GM18909 (cell line): Measurements from ENCODE around the gene LLGL2.
"Not testable (repeated sequence)": the region's sequence is repeated elsewhere in the genome, so short reads cannot be mapped to it uniquely, and the experiment has no call there.

Experiments
- ATAC-seq: cut with Tn5 transposase; IDR thresholded peaks from one replicate; pipeline ENCODE4 v1.9.1; 2021; ENCODE audit warnings: mild to moderate bottlenecking; ENCODE audit not compliant: unreplicated experiment, poor library complexity

The LLGL2 gene

DNA sequence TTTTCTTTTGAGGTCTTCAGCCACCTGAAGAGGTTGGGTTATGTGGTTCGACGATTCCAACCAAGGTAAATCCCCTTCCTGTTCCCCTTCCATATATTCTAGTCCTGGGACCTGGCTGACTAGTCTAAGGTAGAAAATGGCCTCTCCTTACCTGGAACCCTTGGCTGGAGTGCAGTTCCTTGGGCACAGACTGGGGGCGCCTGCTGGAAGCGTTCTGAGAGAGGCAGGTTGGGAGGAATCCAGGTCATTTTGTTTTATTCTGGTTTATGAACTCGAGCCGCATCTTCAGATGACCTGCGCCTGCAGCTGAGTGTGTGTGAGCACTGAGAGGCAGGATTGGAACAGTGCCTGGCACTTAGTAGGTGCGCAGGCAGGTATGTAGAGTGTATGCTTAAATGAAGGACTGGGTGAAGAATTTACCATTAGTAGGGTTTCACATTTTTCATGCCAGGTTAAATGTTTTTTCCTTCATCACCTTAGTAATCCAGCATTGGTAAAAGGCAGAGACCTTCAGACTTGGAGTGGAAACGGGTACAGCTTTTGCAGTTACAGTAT lies 6.4 kb upstream of the LLGL2 start:
- ATAC-seq, result no peak

DNA sequence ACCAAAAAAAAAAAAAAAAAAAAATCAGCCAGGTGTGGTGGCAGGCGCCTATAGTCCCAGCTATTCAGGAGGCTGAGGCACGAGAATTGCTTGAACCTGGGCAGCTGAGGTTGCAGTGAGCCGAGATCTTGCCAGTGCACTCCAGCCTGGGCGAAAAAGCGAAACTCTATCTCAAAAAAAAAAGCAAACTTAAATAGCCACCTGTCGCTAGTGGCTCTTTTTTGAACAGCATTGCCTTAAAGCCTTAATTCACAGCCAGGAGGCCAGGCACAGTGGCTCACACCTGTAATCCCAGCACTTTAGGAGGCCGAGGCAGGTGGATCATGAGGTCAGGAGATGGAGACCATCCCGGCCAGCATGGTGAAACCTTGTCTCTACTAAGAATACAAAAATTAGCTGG lies 5.1 kb upstream of the LLGL2 start:
- ATAC-seq, result not testable (repeated sequence)

DNA sequence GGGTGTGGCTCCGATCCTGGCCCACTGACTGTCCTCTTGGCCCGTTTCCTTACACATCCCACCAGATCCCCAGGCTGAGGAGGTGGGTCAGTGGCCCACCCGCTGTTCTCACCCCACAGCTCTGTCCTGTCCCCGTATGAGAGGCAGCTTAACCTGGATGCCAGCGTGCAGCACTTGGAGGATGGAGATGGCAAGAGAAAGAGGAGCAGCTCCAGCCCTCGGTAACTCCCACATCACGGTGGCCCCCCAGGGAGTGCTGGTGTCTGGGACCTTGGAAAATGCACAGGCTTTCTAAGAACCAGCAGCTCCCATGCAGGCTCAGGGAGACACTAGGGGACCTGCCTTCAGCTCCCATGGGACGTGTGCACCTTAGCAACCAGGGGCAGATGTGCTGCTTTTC lies 4.2 kb upstream of the LLGL2 start:
- ATAC-seq, result no peak

DNA sequence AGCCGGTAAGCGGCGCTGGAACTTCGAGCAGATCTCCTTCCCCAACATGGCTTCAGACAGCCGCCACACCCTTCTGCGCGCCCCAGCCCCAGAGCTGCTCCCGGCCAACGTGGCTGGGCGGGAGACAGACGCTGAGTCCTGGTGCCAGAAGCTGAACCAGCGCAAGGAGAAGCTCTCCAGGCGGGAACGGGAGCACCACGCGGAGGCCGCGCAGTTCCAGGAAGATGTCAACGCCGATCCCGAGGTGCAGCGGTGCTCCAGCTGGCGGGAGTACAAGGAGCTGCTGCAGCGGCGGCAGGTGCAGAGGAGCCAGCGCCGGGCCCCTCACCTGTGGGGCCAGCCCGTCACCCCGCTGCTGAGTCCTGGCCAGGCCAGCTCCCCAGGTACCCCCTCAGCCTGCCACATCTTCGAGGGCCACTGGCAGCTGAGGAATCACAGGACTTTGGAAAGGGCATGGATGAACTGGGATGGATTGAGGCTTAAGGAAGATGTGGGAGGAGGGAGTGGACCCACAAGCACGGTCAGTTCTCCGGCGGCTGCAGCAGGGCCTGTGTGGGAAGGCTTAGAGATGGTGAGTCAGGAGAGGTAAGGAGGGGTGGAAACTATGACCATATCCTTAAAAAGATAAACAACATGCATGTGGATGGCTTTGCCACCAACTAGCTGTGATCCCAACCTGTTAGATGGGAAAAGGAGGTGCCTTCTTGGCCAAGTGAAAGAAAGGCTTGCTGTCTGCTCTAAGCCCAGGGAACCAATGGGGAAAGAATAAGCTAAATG lies 3.4 kb upstream of the LLGL2 start:
- no peak for ATAC-seq

DNA sequence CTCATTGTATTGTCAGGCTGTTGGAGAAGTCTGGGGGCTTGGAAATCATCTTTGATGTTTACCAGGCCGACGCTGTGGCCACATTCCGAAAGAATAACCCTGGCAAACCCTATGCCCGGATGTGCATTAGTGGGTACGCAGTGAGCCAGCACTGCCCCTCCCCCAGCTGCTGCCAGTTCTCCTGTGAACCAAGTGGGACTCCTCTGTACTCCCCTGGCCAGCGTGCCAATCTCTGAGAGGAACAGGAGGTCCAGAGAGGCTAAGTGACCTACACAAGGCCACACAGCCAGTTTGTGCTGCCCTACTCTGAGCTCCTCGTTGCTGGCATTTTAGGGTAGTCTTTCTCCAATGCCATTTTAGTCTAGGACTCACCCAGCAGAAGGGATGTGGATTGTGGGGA lies 1.9 kb upstream of the LLGL2 start:
- ATAC-seq, result no peak

DNA sequence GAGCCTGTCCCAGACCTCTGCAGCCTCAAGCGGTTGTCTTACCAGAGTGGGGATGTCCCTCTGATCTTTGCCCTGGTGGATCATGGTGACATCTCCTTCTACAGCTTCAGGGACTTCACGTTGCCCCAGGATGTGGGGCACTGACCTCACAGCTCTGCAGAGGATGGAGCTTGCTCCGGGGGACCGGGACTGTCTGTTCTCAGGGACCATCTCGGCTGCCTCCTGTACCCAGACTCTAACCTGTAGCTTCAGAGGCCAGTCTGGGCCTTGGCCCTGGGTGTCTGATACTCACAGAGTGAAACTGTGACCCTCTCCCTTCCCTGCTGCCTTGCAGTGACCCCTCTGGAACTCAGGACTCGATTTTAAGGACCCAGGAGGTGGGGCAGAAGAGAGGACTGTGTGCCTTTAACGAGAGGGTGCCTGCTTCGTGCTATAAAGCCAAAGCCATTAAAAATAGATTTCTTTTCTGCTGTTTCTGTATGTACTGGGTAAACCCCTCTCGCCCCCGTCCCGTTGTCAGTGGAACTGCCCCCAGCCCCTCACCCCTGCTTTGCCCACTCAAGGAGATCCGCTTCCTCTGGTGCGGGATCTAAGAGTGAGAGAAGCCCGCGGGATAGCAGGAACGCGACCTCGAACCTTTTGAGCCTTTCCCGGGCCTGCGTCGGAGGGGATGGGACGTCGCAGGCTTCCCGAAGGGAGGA lies 1.1 kb upstream of the LLGL2 start:
- no peak for ATAC-seq

DNA sequence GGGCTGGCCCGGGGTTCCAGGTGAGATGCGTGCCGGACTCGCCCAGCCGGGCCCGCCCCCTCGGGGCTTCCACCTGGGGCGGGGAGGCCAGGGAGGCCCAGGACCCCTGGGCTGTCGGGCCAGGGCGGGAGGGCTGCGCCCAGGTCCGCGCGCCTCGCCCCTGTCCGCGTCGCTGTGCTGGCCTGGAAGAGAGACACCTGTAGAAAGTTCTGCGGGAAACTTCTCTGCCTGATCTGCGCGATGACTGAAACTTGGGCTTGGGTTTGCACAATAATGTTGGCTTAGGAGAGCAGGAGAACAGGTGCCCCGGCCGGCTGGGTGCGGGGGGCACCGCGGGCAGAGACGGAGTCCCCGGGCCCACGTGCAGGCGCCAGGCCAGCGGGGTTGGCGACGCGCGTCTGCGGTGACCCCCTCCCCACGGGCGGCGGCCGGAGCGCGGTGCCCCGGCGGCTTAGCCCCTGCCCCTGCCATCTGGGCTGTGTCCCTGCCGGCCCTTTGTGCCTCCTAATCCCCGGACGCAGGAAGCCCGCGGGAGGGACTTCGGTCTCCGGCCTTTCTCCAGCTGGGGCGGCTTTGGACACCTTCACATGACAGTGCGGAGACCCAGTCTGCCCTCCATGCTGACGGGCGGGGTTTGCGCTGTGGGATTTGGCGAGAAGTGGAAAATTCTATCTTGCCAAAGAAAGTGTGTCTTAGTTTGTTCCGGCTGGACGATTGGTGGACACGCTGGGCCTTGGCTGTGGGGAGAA lies 483 bp downstream of the LLGL2 start:
- peak; percentile 13 for ATAC-seq

DNA sequence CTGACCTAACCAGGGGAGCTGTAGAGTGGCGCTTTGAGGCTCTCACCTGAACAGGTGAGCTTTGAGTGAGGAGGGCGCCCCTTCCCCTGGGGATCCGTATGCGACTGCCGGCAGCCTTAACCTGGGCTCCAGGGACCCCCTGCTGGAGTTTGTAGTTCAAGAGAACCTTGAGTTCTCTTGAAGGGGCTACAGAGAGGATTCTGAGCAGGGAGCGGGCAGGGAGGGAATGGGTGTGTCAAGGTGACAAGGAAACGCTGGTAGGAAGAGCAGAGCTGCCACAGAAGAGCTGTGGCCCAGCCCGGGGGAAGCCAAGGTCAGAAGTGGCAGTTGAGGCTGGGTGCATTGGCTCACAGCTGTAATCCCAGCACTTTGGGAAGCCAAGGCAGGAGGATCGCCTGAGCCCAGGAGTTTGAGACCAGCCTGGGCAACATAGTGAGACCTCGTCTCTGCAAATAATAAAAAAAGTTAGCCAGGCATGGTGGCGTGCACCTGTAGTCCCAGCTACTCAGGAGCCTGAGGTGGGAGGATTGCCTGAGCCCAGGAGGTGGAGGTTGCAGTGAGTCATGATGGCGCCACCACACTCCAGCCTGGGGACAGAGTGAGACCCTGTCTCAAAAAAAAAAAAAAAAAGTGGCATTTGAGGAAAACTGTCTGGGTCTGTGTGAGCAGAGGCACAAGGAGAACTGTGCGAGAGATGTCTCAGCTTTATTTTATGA lies 1.2 kb downstream of the LLGL2 start:
- no peak for ATAC-seq

DNA sequence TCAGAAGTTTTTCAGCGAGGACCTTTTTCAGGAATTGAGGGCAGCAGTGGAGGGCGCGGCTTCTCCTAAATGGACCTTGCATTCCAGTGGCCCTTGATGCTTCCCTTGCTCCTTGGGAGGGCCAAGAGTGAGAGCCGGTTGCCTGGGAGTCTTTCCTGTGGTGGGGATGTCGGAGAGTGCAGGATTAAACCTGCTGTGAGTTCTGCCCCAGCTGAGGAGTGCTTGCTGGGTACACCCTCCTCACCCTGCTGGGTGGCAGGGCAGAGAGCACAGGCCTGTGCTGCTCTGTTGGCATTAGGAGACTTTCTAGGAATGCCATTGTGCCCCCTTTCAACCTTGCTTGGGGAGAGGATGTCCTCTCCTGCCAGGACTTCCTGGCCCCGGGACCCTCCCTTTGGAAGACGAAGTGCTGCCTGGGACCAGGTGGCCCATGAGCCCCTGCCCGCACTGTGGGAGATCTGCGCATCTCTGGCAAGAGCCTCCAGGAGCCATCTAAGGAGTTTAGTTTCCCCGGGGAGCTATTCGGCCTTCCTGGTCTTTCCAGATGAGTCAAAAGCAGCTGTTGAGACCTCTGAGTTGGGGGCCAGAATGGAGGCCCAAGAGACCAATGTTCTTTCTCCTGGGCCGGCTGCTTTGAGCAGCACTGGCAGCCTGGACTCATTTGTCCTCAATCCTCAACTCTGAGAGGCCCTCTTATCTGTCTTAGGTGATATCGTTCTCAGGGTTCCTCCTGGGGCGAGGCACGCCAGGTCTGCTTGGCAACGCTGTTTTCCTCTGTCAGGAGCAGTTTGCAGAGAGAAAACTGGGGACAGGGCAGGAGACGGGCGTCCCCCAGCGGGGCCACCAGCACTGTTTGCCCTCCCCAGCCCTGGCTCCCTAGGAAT lies 5.6 kb downstream of the LLGL2 start:
- ATAC-seq, result no peak

DNA sequence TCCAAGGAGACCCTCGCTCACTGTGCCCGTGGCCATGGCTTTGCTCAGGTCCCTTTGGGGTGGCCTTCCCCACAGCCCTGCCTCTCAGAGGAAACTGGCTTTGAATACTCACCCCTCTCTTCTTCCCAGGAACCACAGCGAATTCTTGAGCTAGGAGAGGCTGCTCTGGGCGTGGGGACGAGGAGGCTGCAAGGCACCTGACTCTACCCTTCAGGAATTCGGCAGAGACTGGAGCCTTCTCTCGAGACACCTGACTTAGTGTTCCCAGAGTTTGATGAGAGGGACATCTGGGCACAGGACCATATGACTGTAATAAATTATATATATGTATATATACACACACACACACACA lies 6.2 kb downstream of the LLGL2 start:
- ATAC-seq, result no peak

DNA sequence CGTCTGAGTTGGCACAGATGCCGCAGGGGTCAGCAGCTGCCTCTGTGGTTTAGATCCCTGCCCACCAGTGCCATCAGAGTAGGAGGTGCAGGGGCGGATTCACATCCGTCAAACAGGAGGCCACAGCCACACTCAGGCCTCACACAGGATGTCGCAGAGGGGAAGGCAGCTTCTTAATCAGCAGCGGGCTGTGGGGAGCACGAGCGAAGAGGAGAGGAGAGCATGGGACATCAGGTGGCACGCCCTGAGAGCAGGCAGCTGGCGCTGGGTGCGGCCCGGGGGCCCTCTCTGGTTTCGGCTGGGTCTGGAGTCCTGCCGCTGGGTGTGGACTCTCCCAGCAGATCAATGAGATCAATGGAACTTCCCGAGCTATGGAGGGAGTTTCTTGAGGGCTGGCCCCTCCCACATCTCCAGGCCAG lies 9.6 kb downstream of the LLGL2 start:
- peak; percentile 67 for ATAC-seq

DNA sequence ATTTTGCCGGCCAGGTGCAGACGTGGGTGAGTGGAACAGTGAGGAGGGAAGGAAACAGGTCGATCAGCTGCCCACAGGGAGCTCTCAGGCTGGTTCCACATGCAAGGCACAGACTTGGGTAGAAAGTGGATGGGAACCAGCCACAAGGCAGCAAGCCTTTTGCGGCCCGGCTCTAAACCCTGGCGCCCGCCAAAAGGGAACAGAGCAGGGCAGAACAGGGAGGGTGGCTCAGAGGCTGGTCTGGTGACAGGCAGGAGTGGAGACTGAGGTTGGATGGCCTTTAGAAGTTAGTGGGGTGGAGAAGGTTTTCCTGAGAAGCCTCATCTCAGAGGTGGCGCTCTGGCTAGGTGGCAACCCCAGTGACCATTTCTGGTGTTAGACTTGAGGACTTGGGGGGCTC lies 10.4 kb downstream of the LLGL2 start:
- ATAC-seq, result no peak

DNA sequence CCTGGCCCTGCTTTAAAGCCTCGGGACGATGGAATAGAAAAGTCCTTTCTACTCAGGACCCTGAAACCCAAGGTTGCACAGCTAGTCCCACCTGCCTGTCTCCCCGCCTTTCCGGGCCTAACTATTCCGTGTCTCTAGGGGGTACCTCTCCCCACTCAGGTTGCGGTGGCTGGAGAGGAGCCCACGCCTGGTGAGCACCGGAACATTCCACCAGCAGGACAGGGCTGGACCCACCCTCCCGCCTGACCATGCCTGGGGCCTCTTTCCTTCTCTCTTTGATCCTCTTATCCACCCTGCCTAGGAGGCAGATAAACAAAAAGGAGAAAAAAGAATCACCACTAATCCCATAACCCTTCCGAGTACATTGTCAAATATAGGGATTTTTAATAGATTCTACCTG lies 10.9 kb downstream of the LLGL2 start:
- ATAC-seq, result no peak

DNA sequence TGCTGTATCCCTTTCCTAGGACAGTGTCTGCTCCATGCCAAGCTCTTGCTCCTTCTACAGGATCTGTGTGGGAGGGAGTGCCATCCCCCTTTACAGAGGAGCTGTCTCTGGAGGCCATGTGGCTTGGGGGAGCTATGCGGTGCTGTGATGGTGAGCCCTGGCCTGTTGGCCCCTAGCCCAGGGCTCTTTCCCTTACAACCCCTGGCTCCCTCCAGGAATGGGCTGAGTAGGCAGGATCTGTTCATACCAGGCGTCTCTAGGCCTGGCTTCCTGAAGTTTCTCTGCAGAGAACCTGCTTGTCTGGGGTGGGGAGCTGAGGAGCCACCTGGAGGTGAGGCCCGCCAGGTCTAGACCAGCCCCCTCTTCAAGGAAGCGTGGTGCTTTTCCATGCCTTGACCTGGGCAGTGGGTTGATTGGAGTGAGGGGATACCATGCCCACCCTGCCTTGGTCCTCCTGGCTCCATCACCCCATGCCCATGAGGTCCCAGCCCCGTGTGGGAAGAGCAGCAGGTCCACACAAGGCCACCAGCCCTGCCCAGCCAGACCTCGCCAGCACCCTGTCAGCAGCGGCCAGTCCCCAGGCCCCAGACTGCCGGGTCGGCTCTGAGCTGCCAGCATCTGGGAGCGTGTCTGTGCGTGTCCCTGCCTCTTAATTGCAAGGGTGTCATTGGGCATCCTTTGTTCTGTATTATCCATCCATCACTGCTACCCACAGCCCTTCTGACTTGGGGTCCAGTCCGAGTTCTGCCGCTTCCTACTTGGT lies 14.7 kb downstream of the LLGL2 start:
- ATAC-seq, result no peak

DNA sequence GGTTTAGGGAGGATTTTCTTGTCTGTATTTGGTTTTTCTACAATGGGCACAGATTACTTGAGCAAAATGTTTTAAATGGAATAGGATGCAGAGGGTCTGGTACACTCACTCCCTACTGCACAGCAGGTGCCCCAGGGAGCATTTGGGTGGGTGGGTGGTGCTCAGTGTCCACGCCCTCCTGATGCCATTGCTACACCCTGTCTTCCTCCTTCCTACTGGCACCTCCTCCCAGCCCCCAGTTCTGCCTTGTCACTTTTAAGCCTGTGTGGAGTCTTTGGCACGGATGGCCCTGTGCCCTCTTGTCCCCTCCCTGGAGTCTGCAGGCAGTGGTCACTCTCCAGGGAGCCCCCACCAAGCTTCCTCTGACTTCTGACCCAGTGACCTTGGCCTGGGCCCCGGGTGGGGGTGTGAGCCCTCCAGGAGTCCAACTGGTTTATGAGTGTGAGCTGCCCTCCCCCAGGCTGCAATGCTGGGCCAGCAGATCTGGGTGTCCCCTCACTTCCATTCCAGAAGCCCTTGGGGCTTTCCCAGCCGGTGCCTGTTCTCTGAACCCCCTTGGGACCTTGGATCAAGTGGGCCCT lies 15.5 kb downstream of the LLGL2 start:
- no peak for ATAC-seq

DNA sequence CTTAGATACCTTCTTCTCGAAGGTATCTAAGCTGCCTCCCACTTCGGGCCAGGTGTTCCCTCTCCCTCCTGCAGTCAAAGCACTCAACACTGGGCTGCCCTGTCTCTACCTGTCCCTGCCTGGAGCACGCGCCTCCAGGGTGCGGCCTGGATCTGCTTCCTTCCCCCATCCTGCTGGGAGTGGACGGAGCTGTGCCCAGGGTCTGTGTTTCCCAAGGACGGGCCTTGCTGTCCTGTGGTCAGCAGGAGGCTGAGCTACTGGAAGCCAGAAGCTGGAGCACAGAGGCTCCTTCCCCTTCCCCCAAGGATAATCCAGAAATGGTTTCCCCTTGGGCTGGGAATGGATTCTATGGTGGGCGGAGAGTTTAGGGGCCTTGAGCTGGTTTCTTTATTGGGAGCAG lies 16.7 kb downstream of the LLGL2 start:
- ATAC-seq, result no peak

DNA sequence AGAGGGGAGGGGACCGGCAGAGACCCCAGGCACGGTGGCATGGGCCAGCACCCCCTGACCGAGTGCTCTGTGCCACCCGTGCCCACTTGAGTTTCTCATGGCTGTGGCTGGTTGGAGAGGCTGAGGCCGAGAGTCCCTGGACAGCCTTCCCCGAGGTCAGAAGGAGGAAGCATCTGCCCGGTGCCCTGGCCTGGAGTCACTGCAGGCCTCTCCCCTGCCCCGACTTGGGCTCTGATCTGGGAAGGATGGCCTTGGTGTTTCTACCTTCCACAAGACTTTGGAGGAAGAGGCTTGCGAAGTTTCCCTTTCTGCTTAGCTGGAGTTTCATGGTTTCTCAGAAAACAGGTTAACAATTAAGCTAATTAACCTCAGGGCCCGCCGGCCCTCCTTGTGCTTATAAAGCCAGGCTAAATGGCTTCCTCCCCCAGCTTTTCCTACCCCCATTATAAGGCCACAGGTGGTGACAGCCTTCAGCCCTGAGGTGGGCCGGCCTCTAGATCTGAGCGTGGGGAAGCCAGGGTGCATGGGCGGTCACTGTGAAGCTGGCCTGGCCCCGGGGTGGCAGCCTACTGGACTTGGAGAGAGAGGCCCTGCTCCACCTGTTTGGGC lies 17.3 kb downstream of the LLGL2 start:
- no peak for ATAC-seq

DNA sequence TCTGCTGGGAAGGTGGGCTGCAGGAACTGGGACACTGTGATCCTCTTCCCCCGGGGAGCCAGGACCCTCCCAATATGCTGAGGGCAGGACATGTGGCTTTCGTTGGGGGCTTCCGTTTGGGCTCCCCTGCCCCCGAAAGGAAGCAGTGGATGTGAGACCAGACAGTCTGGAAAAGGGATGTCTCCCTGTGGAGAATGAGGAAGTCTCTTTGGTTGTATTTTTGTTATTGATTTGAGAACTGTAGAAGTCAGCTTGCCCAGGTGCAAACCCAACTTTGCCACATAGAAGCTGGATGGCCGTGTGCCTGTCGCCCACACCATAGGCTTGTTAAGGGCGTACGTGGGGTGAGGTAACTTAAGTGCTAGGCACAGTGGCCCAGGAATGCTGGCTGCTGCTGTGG lies 18.8 kb downstream of the LLGL2 start:
- ATAC-seq, result no peak
